Neural progenitor cell (in vitro differentiated cells): ENCODE measurements around the gene CNGA3. TPM values are rescaled to one million over a fixed set of nuclear protein-coding genes. Genes with fewer than 3 reads are reported as not detected.

Experiments
- DNase-seq: peaks from one replicate; pipeline ENCODE4 v3.0.0-alpha.2; 2016; ENCODE audit warnings: low spot score
- H2AFZ ChIP-seq: fragments of 200-600 bp; sonication (generic); replicated peaks from 2 replicates; pipeline ENCODE4 v1.6.1; 2016; ENCODE audit warnings: antibody characterized with exemption
- H3F3A ChIP-seq: fragments of 200-600 bp; sonication (generic); 2 replicates; pipeline ENCODE4 v1.6.1; 2016; ENCODE audit warnings: antibody characterized with exemption, low read depth
- H3K27ac ChIP-seq: fragments of 200-600 bp; sonication (generic); 2 replicates; pipeline ENCODE4 v1.5.1; 2016; ENCODE audit warnings: mild to moderate bottlenecking
- H3K27me3 ChIP-seq: fragments of 200-600 bp; sonication (generic); 2 replicates; pipeline ENCODE4 v1.6.1; 2016; ENCODE audit warnings: mild to moderate bottlenecking, moderate library complexity
- H3K36me3 ChIP-seq: fragments of 200-600 bp; sonication (generic); 2 replicates; pipeline ENCODE4 v1.5.1; 2016
- H3K4me1 ChIP-seq: fragments of 200-600 bp; sonication (generic); 2 replicates; pipeline ENCODE4 v1.6.1; 2016; ENCODE audit warnings: mixed run types
- H3K4me2 ChIP-seq: fragments of 200-600 bp; sonication (generic); 2 replicates; pipeline ENCODE4 v1.6.1; 2016
- H3K4me3 ChIP-seq: fragments of 200-600 bp; sonication (generic); 2 replicates; pipeline ENCODE4 v1.5.1; 2016
- H3K79me2 ChIP-seq: fragments of 200-600 bp; sonication (generic); 2 replicates; pipeline ENCODE4 v1.6.1; 2016; ENCODE audit warnings: low read depth
- H3K9ac ChIP-seq: fragments of 200-600 bp; sonication (generic); 2 replicates; pipeline ENCODE4 v1.6.1; 2016
- H3K9me3 ChIP-seq: fragments of 200-600 bp; sonication (generic); 2 replicates; pipeline ENCODE4 v1.5.1; 2016; ENCODE audit warnings: low read depth
- H4K20me1 ChIP-seq: fragments of 200-600 bp; sonication (generic); 2 replicates; pipeline ENCODE4 v1.6.1; 2016; ENCODE audit warnings: low read depth
- H3K27ac Mint-ChIP-seq: 3 replicates; pipeline ENCODE4 v1.8.0; 2021; ENCODE audit warnings: mixed read lengths
- H3K27me3 Mint-ChIP-seq: 2 replicates; pipeline ENCODE4 v1.8.0; 2022; ENCODE audit warnings: low read depth, mild to moderate bottlenecking, inconsistent platforms, moderate library complexity, mixed read lengths; ENCODE audit not compliant: insufficient read depth
- H3K36me3 Mint-ChIP-seq: 3 replicates; pipeline ENCODE4 v1.8.0; 2021; ENCODE audit warnings: mixed read lengths
- H3K4me1 Mint-ChIP-seq: 3 replicates; pipeline ENCODE4 v1.8.0; 2021; ENCODE audit warnings: mixed read lengths
- H3K4me3 Mint-ChIP-seq: 3 replicates; pipeline ENCODE4 v1.8.0; 2021; ENCODE audit warnings: mild to moderate bottlenecking, moderate library complexity, mixed read lengths
- H3K9me3 Mint-ChIP-seq: 3 replicates; pipeline ENCODE4 v1.8.0; 2020; ENCODE audit warnings: mixed read lengths
- CTCF ChIP-seq: fragments of 200-600 bp; sonication (generic); IDR thresholded peaks from 2 replicates; pipeline ENCODE4 v1.5.1; 2017; ENCODE audit warnings: antibody characterized with exemption, mild to moderate bottlenecking
- EZH2 ChIP-seq: fragments of 200-600 bp; sonication (generic); IDR thresholded peaks from 2 replicates; pipeline ENCODE4 v1.6.1; 2017; ENCODE audit warnings: antibody characterized with exemption, mild to moderate bottlenecking, moderate library complexity
- EZH2phosphoT487 ChIP-seq: fragments of 200-600 bp; sonication (generic); IDR thresholded peaks from 2 replicates; pipeline ENCODE4 v1.6.1; 2017; ENCODE audit warnings: antibody characterized with exemption
- total RNA-seq: library from RNA; depleted of rRNA; stranded (reverse); fragments of >200 nt; gene quantifications from 2 replicates; pipeline ENCODE4 v1.2.3, GENCODE V29; 2015; ENCODE audit warnings: low replicate concordance

Gene CNGA3
- total RNA-seq, 1 donor from 2014 or later: not detected

- Histone ChIP-seq H3K9ac (no peak overlapping the region), H3K36me3 (no peaks in the 10 kb centered on the region), H3K4me3 (no peak overlapping the region), H3K9me3 (peaks cover 7% of the 10 kb centered on the region), H3K27ac (no peak overlapping the region), H4K20me1 (no peaks in the 10 kb centered on the region), H3K4me2 (no peak overlapping the region), H3K79me2 (no peaks in the 10 kb centered on the region), H2AFZ (no peak overlapping the region), H3F3A (no peaks in the 10 kb centered on the region), H3K27me3 (no peaks in the 10 kb centered on the region), H3K4me1 (no peaks in the 10 kb centered on the region)
- no peak for TF ChIP-seq EZH2phosphoT487
- TF ChIP-seq CTCF: no peak
- TF ChIP-seq EZH2: no peak
- H3K4me3 Mint-ChIP-seq: no peak overlapping the region
- H3K36me3 Mint-ChIP-seq: peaks cover 4% of the 10 kb centered on the region
- peaks cover 2% of the 10 kb centered on the region for H3K4me1 Mint-ChIP-seq
- H3K27me3 Mint-ChIP-seq: peaks cover 2% of the 10 kb centered on the region
- peaks cover 10% of the 10 kb centered on the region for H3K9me3 Mint-ChIP-seq
- H3K27ac Mint-ChIP-seq: no peak overlapping the region
- DNase-seq: no peak
Measured at GRCh38 chr2:98422449-98422848, 76.2 kb downstream of the CNGA3 start.

GRCh38 chr2:98426771-98427170 is 80.5 kb downstream of the CNGA3 start:
- Mint-ChIP-seq H3K4me1 (no peaks in the 10 kb centered on the region), H3K27ac (no peak overlapping the region), H3K4me3 (no peak overlapping the region), H3K36me3 (peaks cover 4% of the 10 kb centered on the region), H3K9me3 (peaks cover 9% of the 10 kb centered on the region), H3K27me3 (no peaks in the 10 kb centered on the region)
- DNase-seq: no peak
- Histone ChIP-seq H3K27me3 (no peaks in the 10 kb centered on the region), H3K9me3 (peaks cover 7% of the 10 kb centered on the region), H3K79me2 (no peaks in the 10 kb centered on the region), H3K4me1 (no peaks in the 10 kb centered on the region), H3K36me3 (no peaks in the 10 kb centered on the region), H3F3A (no peaks in the 10 kb centered on the region), H2AFZ (no peak overlapping the region), H3K9ac (no peak overlapping the region), H3K4me3 (no peak overlapping the region), H3K4me2 (no peak overlapping the region), H4K20me1 (no peaks in the 10 kb centered on the region), H3K27ac (no peak overlapping the region)
- no peak for TF ChIP-seq EZH2phosphoT487
- TF ChIP-seq EZH2: no peak
- no peak for TF ChIP-seq CTCF

GRCh38 chr2:98432145-98432544 is 85.9 kb downstream of the CNGA3 start:
- Histone ChIP-seq H2AFZ (no peak overlapping the region), H3K36me3 (no peaks in the 10 kb centered on the region), H3K9ac (no peak overlapping the region), H3K4me3 (no peak overlapping the region), H3K9me3 (no peaks in the 10 kb centered on the region), H3F3A (no peaks in the 10 kb centered on the region), H3K4me2 (no peak overlapping the region), H4K20me1 (no peaks in the 10 kb centered on the region), H3K27ac (no peak overlapping the region), H3K79me2 (no peaks in the 10 kb centered on the region), H3K4me1 (no peaks in the 10 kb centered on the region), H3K27me3 (no peaks in the 10 kb centered on the region)
- H3K36me3 Mint-ChIP-seq: no peaks in the 10 kb centered on the region
- peaks cover 18% of the 10 kb centered on the region for H3K9me3 Mint-ChIP-seq
- H3K27ac Mint-ChIP-seq: no peak overlapping the region
- DNase-seq: no peak
- H3K27me3 Mint-ChIP-seq: peaks cover 6% of the 10 kb centered on the region
- no peaks in the 10 kb centered on the region for H3K4me1 Mint-ChIP-seq
- no peak overlapping the region for H3K4me3 Mint-ChIP-seq
- TF ChIP-seq EZH2 (no peak), EZH2phosphoT487 (no peak), CTCF (no peak)
